HepG2 (cell line): ENCODE data around the gene SNAI1. TPM values are rescaled to one million over a fixed set of nuclear protein-coding genes. Genes with fewer than 3 reads are reported as not detected.
A peak's percentile ranks its signal among the peaks of the same experiment; 100 is the strongest.
"Not testable (repeated sequence)": the region's sequence is repeated elsewhere in the genome, so short reads cannot be mapped to it uniquely, and the experiment has no call there.

ENCODE experiments used
- FOXA3 ChIP-seq: IDR thresholded peaks from 2 replicates; pipeline ENCODE4 v1.6.1; 2016; ENCODE audit warnings: missing genetic modification reagents, missing compliant biosample characterization
- GATAD2A ChIP-seq: IDR thresholded peaks from 2 replicates; pipeline ENCODE4 v1.6.1; 2016
- IKZF5 ChIP-seq: IDR thresholded peaks from 2 replicates; pipeline ENCODE4 v1.6.1; 2018; ENCODE audit warnings: missing genetic modification reagents, mild to moderate bottlenecking, missing compliant biosample characterization
- RARA ChIP-seq: IDR thresholded peaks from 2 replicates; pipeline ENCODE4 v1.6.1; 2016; ENCODE audit warnings: missing genetic modification reagents, missing compliant biosample characterization
- SOX6 ChIP-seq, 2 experiments: fragments of 450-650 bp in 1 of 2; sonication (generic) in 1 of 2; formaldehyde crosslinking in 1 of 2; IDR thresholded peaks; 2 replicates each; pipeline versions ENCODE4 v1.4.0 to v1.6.1; 2017 to 2020; ENCODE audit warnings: antibody characterized with exemption in 1 of 2, mild to moderate bottlenecking in 1 of 2, missing genetic modification reagents in 1 of 2
- TCF7 ChIP-seq: sonication (generic); IDR thresholded peaks from 2 replicates; pipeline ENCODE4 v1.6.1; 2016; ENCODE audit warnings: antibody characterized with exemption, low read depth
- ZBTB38 ChIP-seq: sonication (generic); formaldehyde crosslinking; IDR thresholded peaks from 2 replicates; pipeline ENCODE4 v1.5.1; 2020; ENCODE audit warnings: mild to moderate bottlenecking, missing genetic modification reagents
- ZBTB46 ChIP-seq: sonication (generic); formaldehyde crosslinking; IDR thresholded peaks from 2 replicates; pipeline ENCODE4 v1.4.0; 2020; ENCODE audit warnings: mild to moderate bottlenecking, missing genetic modification reagents, borderline replicate concordance
- ZNF263 ChIP-seq: sonication (generic); formaldehyde crosslinking; IDR thresholded peaks from 2 replicates; pipeline ENCODE4 v1.4.0; 2020; ENCODE audit warnings: missing genetic modification reagents
- ZNF788 ChIP-seq: sonication (generic); formaldehyde crosslinking; IDR thresholded peaks from 2 replicates; pipeline ENCODE4 v1.5.0; 2020; ENCODE audit warnings: mild to moderate bottlenecking, missing genetic modification reagents, borderline replicate concordance
- polyA plus RNA-seq, 8 experiments: library from polyadenylated mRNA; depleted of rRNA in 3 of 8; stranded (reverse) in 7 of 8; unstranded in 1 of 8; fragments of >200 nt; fragmentation: Illumina TruSeq in 4 of 8; extraction: Trizol in 4 of 8; gene quantifications; 2 replicates each; pipeline versions ENCODE4 v1.2.1 to v1.2.3, GENCODE V29; 2011 to 2016; ENCODE audit warnings: low read depth in 4 of 8, missing spikeins in 1 of 8, mixed read lengths in 1 of 8; ENCODE audit not compliant: insufficient read depth in 1 of 8
- total RNA-seq, 5 experiments: library from RNA; depleted of rRNA; stranded (reverse); fragments of >200 nt; fragmentation: Illumina TruSeq; extraction: Trizol; gene quantifications; 2 replicates each; pipeline ENCODE4 v1.2.3, GENCODE V29; 2016; ENCODE audit warnings: low read depth in 1 of 5
- TF ChIP-seq, protein P1 (sequence below): sonication (generic); formaldehyde crosslinking; IDR thresholded peaks from 2 replicates; pipeline ENCODE4 v1.4.0; 2020; ENCODE audit warnings: missing genetic modification reagents
- TF ChIP-seq, protein P2 (sequence below): sonication (generic); formaldehyde crosslinking; conservative IDR thresholded peaks from 2 replicates; pipeline ENCODE4 v1.4.0; 2020; ENCODE audit warnings: mild to moderate bottlenecking, missing genetic modification reagents, moderate library complexity
- TF ChIP-seq, protein P3 (sequence below): sonication (generic); formaldehyde crosslinking; IDR thresholded peaks from 2 replicates; pipeline ENCODE4 v1.5.1; 2020; ENCODE audit warnings: mild to moderate bottlenecking, missing genetic modification reagents, moderate library complexity

SNAI1 gene
- total and polyA plus RNA-seq, 2 of the 13 experiments (the other 11 are each of a cell fraction or from before 2014, with no cell fraction given) = 1.3 to 1.4 TPM

DNA sequence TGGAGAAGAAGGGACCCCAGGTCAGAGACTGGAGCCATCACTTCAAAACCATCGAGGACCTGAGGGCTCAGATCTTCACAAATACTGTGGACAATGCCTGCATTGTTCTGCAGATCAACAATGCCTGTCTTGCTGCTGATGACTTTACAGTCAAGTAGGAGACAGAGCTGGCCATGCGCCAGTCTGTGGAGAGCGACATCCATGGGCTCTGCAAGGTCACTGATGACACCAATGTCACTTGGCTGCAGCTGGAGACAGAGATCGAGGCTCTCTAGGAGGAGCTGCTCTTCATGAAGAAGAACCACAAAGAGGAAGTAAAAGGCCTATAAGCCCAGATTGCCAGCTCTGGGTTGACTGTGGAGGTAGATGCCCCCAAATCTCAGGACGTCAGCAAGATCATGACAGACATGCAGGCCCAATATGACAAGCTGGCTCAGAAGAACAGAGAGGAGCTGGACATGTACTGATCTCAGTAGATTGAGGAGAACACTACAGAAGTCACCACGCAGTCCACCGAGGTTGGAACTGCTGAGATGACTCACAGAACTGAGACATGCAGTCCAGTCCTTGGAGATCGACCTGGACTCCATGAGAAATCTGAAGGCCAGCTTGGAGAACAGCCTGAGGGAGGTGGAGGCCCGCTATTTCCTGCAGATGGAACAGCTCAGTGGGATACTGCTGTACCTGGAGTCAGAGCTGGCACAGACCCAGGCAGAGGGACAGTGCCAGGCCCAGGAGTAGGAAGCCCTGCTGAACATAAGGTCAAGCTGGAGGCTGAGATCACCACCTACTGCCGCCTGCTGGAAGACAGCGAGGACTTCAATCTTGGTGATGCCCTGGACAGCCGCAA, 25.5 kb upstream of the SNAI1 start (continued):
- TF ChIP-seq IKZF5 (CRISPR knock-in tag) = 0 out of 2 replicates have a peak, but pooled peaks have one; percentile 24
- TF ChIP-seq, protein P1, sequence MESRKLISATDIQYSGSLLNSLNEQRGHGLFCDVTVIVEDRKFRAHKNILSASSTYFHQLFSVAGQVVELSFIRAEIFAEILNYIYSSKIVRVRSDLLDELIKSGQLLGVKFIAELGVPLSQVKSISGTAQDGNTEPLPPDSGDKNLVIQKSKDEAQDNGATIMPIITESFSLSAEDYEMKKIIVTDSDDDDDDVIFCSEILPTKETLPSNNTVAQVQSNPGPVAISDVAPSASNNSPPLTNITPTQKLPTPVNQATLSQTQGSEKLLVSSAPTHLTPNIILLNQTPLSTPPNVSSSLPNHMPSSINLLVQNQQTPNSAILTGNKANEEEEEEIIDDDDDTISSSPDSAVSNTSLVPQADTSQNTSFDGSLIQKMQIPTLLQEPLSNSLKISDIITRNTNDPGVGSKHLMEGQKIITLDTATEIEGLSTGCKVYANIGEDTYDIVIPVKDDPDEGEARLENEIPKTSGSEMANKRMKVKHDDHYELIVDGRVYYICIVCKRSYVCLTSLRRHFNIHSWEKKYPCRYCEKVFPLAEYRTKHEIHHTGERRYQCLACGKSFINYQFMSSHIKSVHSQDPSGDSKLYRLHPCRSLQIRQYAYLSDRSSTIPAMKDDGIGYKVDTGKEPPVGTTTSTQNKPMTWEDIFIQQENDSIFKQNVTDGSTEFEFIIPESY = peak; percentile 77
- TF ChIP-seq, protein P2, sequence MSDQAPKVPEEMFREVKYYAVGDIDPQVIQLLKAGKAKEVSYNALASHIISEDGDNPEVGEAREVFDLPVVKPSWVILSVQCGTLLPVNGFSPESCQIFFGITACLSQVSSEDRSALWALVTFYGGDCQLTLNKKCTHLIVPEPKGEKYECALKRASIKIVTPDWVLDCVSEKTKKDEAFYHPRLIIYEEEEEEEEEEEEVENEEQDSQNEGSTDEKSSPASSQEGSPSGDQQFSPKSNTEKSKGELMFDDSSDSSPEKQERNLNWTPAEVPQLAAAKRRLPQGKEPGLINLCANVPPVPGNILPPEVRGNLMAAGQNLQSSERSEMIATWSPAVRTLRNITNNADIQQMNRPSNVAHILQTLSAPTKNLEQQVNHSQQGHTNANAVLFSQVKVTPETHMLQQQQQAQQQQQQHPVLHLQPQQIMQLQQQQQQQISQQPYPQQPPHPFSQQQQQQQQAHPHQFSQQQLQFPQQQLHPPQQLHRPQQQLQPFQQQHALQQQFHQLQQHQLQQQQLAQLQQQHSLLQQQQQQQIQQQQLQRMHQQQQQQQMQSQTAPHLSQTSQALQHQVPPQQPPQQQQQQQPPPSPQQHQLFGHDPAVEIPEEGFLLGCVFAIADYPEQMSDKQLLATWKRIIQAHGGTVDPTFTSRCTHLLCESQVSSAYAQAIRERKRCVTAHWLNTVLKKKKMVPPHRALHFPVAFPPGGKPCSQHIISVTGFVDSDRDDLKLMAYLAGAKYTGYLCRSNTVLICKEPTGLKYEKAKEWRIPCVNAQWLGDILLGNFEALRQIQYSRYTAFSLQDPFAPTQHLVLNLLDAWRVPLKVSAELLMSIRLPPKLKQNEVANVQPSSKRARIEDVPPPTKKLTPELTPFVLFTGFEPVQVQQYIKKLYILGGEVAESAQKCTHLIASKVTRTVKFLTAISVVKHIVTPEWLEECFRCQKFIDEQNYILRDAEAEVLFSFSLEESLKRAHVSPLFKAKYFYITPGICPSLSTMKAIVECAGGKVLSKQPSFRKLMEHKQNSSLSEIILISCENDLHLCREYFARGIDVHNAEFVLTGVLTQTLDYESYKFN (CRISPR knock-in tag) = 0 out of 2 replicates have a peak, but pooled peaks have one; percentile 19
- TF ChIP-seq RARA = peak; percentile 25; the same call in 1 of the 2 replicates
- TF ChIP-seq GATAD2A (CRISPR knock-in tag) = peak; percentile 26; the same call in 1 of the 2 replicates
- TF ChIP-seq, protein P3, sequence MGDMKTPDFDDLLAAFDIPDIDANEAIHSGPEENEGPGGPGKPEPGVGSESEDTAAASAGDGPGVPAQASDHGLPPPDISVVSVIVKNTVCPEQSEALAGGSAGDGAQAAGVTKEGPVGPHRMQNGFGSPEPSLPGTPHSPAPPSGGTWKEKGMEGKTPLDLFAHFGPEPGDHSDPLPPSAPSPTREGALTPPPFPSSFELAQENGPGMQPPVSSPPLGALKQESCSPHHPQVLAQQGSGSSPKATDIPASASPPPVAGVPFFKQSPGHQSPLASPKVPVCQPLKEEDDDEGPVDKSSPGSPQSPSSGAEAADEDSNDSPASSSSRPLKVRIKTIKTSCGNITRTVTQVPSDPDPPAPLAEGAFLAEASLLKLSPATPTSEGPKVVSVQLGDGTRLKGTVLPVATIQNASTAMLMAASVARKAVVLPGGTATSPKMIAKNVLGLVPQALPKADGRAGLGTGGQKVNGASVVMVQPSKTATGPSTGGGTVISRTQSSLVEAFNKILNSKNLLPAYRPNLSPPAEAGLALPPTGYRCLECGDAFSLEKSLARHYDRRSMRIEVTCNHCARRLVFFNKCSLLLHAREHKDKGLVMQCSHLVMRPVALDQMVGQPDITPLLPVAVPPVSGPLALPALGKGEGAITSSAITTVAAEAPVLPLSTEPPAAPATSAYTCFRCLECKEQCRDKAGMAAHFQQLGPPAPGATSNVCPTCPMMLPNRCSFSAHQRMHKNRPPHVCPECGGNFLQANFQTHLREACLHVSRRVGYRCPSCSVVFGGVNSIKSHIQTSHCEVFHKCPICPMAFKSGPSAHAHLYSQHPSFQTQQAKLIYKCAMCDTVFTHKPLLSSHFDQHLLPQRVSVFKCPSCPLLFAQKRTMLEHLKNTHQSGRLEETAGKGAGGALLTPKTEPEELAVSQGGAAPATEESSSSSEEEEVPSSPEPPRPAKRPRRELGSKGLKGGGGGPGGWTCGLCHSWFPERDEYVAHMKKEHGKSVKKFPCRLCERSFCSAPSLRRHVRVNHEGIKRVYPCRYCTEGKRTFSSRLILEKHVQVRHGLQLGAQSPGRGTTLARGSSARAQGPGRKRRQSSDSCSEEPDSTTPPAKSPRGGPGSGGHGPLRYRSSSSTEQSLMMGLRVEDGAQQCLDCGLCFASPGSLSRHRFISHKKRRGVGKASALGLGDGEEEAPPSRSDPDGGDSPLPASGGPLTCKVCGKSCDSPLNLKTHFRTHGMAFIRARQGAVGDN (CRISPR knock-in tag) = peak; percentile 35; the same call in 1 of the 2 replicates
- 0 out of 2 replicates have a peak, but pooled peaks have one; percentile 1 for TF ChIP-seq TCF7
- TF ChIP-seq ZNF788 (CRISPR knock-in tag) = 0 out of 2 replicates have a peak, but pooled peaks have one; percentile 1
- TF ChIP-seq SOX6 (IDR thresholded peaks at IDR 0.05) = not testable (repeated sequence)
- peak; percentile 76 for TF ChIP-seq SOX6 (CRISPR knock-in tag; IDR thresholded peaks at IDR 0.05)
- TF ChIP-seq FOXA3 (CRISPR knock-in tag) = peak; percentile 19; the same call in 1 of the 2 replicates
- peak; percentile 29; the same call in 1 of the 2 replicates for TF ChIP-seq ZNF263 (CRISPR knock-in tag)
- peak; percentile 48; the same call in 1 of the 2 replicates for TF ChIP-seq ZBTB38
- TF ChIP-seq ZBTB46 (CRISPR knock-in tag) = peak; percentile 33; the same call in 1 of the 2 replicates
